H9 (cell line): ENCODE data around the gene MICAL2. TPM values are rescaled to one million over a fixed set of nuclear protein-coding genes. Genes with fewer than 3 reads are reported as not detected.
A peak's percentile ranks its signal among the peaks of the same experiment; 100 is the strongest.

Source experiments
- DNase-seq: peaks from one replicate; pipeline ENCODE4 v3.0.0-alpha.2; 2017
- H2AFZ ChIP-seq: one replicate; pipeline ENCODE4 v1.6.1; 2013; ENCODE audit warnings: mild to moderate bottlenecking, low read length, control low read depth, moderate library complexity
- H2AK5ac ChIP-seq: 2 replicates; pipeline ENCODE4 v1.6.1; 2013; ENCODE audit warnings: low read length, control low read depth, mixed read lengths; ENCODE audit not compliant: insufficient read length
- H2BK120ac ChIP-seq: one replicate; pipeline ENCODE4 v1.6.1; 2013; ENCODE audit warnings: low read depth, mild to moderate bottlenecking, low read length, control low read depth, inconsistent platforms; ENCODE audit not compliant: poor library complexity, severe bottlenecking
- H2BK12ac ChIP-seq: 2 replicates; pipeline ENCODE4 v1.6.1; 2013; ENCODE audit warnings: low read length, control low read depth, mixed read lengths, low read depth; ENCODE audit not compliant: insufficient read length
- H2BK15ac ChIP-seq: 2 replicates; pipeline ENCODE4 v1.6.1; 2013; ENCODE audit warnings: low read depth, low read length, control low read depth
- H2BK20ac ChIP-seq: one replicate; pipeline ENCODE4 v1.6.1; 2013; ENCODE audit warnings: low read depth, mild to moderate bottlenecking, low read length, control low read depth, inconsistent platforms; ENCODE audit not compliant: poor library complexity, severe bottlenecking
- H2BK5ac ChIP-seq: 2 replicates; pipeline ENCODE4 v1.6.1; 2013; ENCODE audit warnings: low read length, control low read depth, mixed read lengths; ENCODE audit not compliant: insufficient read length
- H3K14ac ChIP-seq: 2 replicates; pipeline ENCODE4 v1.6.1; 2013; ENCODE audit warnings: low read length, control low read depth; ENCODE audit not compliant: insufficient read depth
- H3K18ac ChIP-seq: 2 replicates; pipeline ENCODE4 v1.6.1; 2013; ENCODE audit warnings: low read depth, mild to moderate bottlenecking, mixed read lengths, low read length, control low read depth; ENCODE audit not compliant: insufficient read length
- H3K23ac ChIP-seq: 2 replicates; pipeline ENCODE4 v1.6.1; 2013; ENCODE audit warnings: low read length, control low read depth, mixed read lengths, low read depth; ENCODE audit not compliant: insufficient read length
- H3K23me2 ChIP-seq: 2 replicates; pipeline ENCODE4 v1.6.1; 2013; ENCODE audit warnings: low read depth, mild to moderate bottlenecking, mixed read lengths, low read length, control low read depth; ENCODE audit not compliant: insufficient read length, poor library complexity, severe bottlenecking
- H3K27ac ChIP-seq: 2 replicates; pipeline ENCODE4 v1.5.1; 2013; ENCODE audit warnings: low read length, control low read depth, mixed read lengths, low read depth; ENCODE audit not compliant: insufficient read length
- H3K27me3 ChIP-seq: 2 replicates; pipeline ENCODE4 v1.6.1; 2013; ENCODE audit warnings: low read length, control low read depth, inconsistent platforms; ENCODE audit not compliant: insufficient read depth
- H3K4ac ChIP-seq: 2 replicates; pipeline ENCODE4 v1.6.1; 2013; ENCODE audit warnings: low read depth, mild to moderate bottlenecking, control low read depth, inconsistent platforms, low read length, moderate library complexity
- H3K4me1 ChIP-seq: 2 replicates; pipeline ENCODE4 v1.6.1; 2013; ENCODE audit warnings: low read length, control low read depth, inconsistent platforms; ENCODE audit not compliant: insufficient read depth
- H3K4me2 ChIP-seq: 2 replicates; pipeline ENCODE4 v1.6.1; 2013; ENCODE audit warnings: low read length, control low read depth, mixed read lengths; ENCODE audit not compliant: insufficient read length, insufficient read depth
- H3K56ac ChIP-seq: 2 replicates; pipeline ENCODE4 v1.6.1; 2013; ENCODE audit warnings: low read depth, mild to moderate bottlenecking, mixed read lengths, low read length, control low read depth; ENCODE audit not compliant: insufficient read length
- H3K79me1 ChIP-seq: 2 replicates; pipeline ENCODE4 v1.6.1; 2013; ENCODE audit warnings: low read depth, mild to moderate bottlenecking, moderate library complexity, low read length, control low read depth, inconsistent platforms; ENCODE audit not compliant: insufficient read depth, poor library complexity, severe bottlenecking
- H3K79me2 ChIP-seq: 2 replicates; pipeline ENCODE4 v1.6.1; 2013; ENCODE audit warnings: low read length, control low read depth, inconsistent platforms; ENCODE audit not compliant: insufficient read depth
- H3K9ac ChIP-seq: 2 replicates; pipeline ENCODE4 v1.6.1; 2013; ENCODE audit warnings: low read length, control low read depth, mixed read lengths; ENCODE audit not compliant: insufficient read length; ENCODE audit errors: extremely low read depth
- H3K9me3 ChIP-seq: one replicate; pipeline ENCODE4 v1.6.1; 2013; ENCODE audit warnings: low read depth, low read length, inconsistent platforms; ENCODE audit not compliant: control insufficient read depth
- H3T11ph ChIP-seq: one replicate; pipeline ENCODE4 v1.6.1; 2013; ENCODE audit warnings: mild to moderate bottlenecking, low read length, control low read depth, inconsistent platforms
- H4K20me1 ChIP-seq: one replicate; pipeline ENCODE4 v1.6.1; 2013; ENCODE audit not compliant: control insufficient read depth, insufficient read length, insufficient read depth
- H4K5ac ChIP-seq: 2 replicates; pipeline ENCODE4 v1.6.1; 2013; ENCODE audit warnings: low read depth, mild to moderate bottlenecking, mixed read lengths, low read length, control low read depth; ENCODE audit not compliant: insufficient read length
- H4K8ac ChIP-seq: replicated peaks from 2 replicates; pipeline ENCODE4 v1.6.1; 2013; ENCODE audit warnings: low read length, control low read depth, mixed read lengths, low read depth; ENCODE audit not compliant: insufficient read length
- H4K91ac ChIP-seq: 2 replicates; pipeline ENCODE4 v1.6.1; 2013; ENCODE audit warnings: low read depth, mild to moderate bottlenecking, moderate library complexity, mixed read lengths, low read length, control low read depth; ENCODE audit not compliant: insufficient read length
- H3K27ac Mint-ChIP-seq, 3 experiments: 2 replicates in 2 of 3; 3 replicates in 1 of 3; pipeline ENCODE4 v1.8.0; 2020 to 2021; ENCODE audit warnings: mixed read lengths in 3 of 3, mild to moderate bottlenecking in 1 of 3, moderate library complexity in 1 of 3
- H3K27me3 Mint-ChIP-seq: 2 replicates; pipeline ENCODE4 v1.8.0; 2021; ENCODE audit warnings: low read depth, mild to moderate bottlenecking, moderate library complexity, mixed read lengths
- H3K36me3 Mint-ChIP-seq, 3 experiments: 2 replicates in 2 of 3; 3 replicates in 1 of 3; pipeline ENCODE4 v1.8.0; 2020 to 2021; ENCODE audit warnings: low read depth in 3 of 3, mixed read lengths in 3 of 3; ENCODE audit not compliant: insufficient read depth in 1 of 3
- H3K4me1 Mint-ChIP-seq, 2 experiments: 2 replicates each; pipeline ENCODE4 v1.8.0; 2020; ENCODE audit warnings: mixed read lengths in 2 of 2
- H3K4me3 Mint-ChIP-seq, 2 experiments: 2 replicates in 1 of 2; 3 replicates in 1 of 2; pipeline ENCODE4 v1.8.0; 2020 to 2021; ENCODE audit warnings: mild to moderate bottlenecking in 2 of 2, mixed read lengths in 2 of 2, moderate library complexity in 1 of 2
- H3K9me3 Mint-ChIP-seq, 2 experiments: 2 replicates in 1 of 2; 3 replicates in 1 of 2; pipeline ENCODE4 v1.8.0; 2020; ENCODE audit warnings: mild to moderate bottlenecking in 2 of 2, mixed read lengths in 2 of 2, moderate library complexity in 1 of 2
- CTCF ChIP-seq: fragments of 200-600 bp; sonication (generic); conservative IDR thresholded peaks from 3 replicates; pipeline ENCODE4 v1.8.0; 2021; ENCODE audit warnings: antibody characterized with exemption, mild to moderate bottlenecking
- WGBS: extraction: QIAGEN DNeasy Blood & Tissue Kit; methylation state at CpG from one replicate; pipeline ENCODE4 v1.1.7; 2013; ENCODE audit warnings: missing lambda C conversion rate, low lambda C conversion rate, mixed read lengths; ENCODE audit not compliant: insufficient read length; ENCODE audit errors: extremely low coverage; 5-methylcytosine and 5-hydroxymethylcytosine counted together
- total RNA-seq: library from RNA; stranded (reverse); gene quantifications from 2 replicates; pipeline ENCODE4 v1.2.1, GENCODE V29; 2021

MICAL2 gene
- total RNA-seq, 1 experiment from 2014 or later = 4.7 TPM

GRCh38 chr11:12086271-12087074 is 23.9 kb upstream of the MICAL2 start:
- no peak for DNase-seq
- Histone ChIP-seq H3K27me3 (no peaks in the 10 kb centered on the region), H2BK12ac (no peak overlapping the region), H3K27ac (no peak overlapping the region), H2BK5ac (no peak overlapping the region), H3T11ph (no peak overlapping the region), H2BK15ac (no peak overlapping the region), H3K18ac (no peak overlapping the region), H4K8ac (no peak overlapping the region), H4K5ac (no peak overlapping the region), H3K4me1 (no peaks in the 10 kb centered on the region), H2AK5ac (no peak overlapping the region), H2AFZ (no peak overlapping the region), H3K9me3 (no peaks in the 10 kb centered on the region), H3K14ac (peak overlapping the region; percentile 48; the same call in 1 of the 2 replicates), H3K79me1 (no peaks in the 10 kb centered on the region), H3K23me2 (no peaks in the 10 kb centered on the region), H4K91ac (no peak overlapping the region), H3K4ac (no peak overlapping the region), H3K23ac (no peak overlapping the region), H3K79me2 (no peaks in the 10 kb centered on the region), H3K9ac (no peak overlapping the region), H3K56ac (no peak overlapping the region), H2BK120ac (no peak overlapping the region), H3K4me2 (no peak overlapping the region), H4K20me1 (no peaks in the 10 kb centered on the region), H2BK20ac (no peak overlapping the region)
- TF ChIP-seq CTCF = no peak
- H3K27me3 Mint-ChIP-seq = peaks cover 5% of the 10 kb centered on the region; the same call in 1 of the 2 replicates
- peak overlapping the region in 1 of 3 experiments; percentile 49; a peak in 1 of 7 replicates for H3K27ac Mint-ChIP-seq
- WGBS = no CpG with 5 or more reads among the region's 3 CpGs
- H3K4me1 Mint-ChIP-seq = peaks cover 10 to 11% of the 10 kb centered on the region in 2 experiments
- no peaks in the 10 kb centered on the region for H3K9me3 Mint-ChIP-seq
- H3K36me3 Mint-ChIP-seq = no peaks in the 10 kb centered on the region
- H3K4me3 Mint-ChIP-seq = no peak overlapping the region
